ENCODE measurements around the gene PCDHA5.
"Not testable (repeated sequence)": the region's sequence is repeated elsewhere in the genome, so short reads cannot be mapped to it uniquely, and the experiment has no call there.

The PCDHA5 gene

GRCh38 chr5:140795259-140795641 lies 26.2 kb upstream of the PCDHA5 start (continued):
- TF ChIP-seq, protein P1, sequence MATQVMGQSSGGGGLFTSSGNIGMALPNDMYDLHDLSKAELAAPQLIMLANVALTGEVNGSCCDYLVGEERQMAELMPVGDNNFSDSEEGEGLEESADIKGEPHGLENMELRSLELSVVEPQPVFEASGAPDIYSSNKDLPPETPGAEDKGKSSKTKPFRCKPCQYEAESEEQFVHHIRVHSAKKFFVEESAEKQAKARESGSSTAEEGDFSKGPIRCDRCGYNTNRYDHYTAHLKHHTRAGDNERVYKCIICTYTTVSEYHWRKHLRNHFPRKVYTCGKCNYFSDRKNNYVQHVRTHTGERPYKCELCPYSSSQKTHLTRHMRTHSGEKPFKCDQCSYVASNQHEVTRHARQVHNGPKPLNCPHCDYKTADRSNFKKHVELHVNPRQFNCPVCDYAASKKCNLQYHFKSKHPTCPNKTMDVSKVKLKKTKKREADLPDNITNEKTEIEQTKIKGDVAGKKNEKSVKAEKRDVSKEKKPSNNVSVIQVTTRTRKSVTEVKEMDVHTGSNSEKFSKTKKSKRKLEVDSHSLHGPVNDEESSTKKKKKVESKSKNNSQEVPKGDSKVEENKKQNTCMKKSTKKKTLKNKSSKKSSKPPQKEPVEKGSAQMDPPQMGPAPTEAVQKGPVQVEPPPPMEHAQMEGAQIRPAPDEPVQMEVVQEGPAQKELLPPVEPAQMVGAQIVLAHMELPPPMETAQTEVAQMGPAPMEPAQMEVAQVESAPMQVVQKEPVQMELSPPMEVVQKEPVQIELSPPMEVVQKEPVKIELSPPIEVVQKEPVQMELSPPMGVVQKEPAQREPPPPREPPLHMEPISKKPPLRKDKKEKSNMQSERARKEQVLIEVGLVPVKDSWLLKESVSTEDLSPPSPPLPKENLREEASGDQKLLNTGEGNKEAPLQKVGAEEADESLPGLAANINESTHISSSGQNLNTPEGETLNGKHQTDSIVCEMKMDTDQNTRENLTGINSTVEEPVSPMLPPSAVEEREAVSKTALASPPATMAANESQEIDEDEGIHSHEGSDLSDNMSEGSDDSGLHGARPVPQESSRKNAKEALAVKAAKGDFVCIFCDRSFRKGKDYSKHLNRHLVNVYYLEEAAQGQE (tag by site-specific recombination; IDR thresholded peaks at IDR 0.05): no peak
- TF ChIP-seq, protein P2, sequence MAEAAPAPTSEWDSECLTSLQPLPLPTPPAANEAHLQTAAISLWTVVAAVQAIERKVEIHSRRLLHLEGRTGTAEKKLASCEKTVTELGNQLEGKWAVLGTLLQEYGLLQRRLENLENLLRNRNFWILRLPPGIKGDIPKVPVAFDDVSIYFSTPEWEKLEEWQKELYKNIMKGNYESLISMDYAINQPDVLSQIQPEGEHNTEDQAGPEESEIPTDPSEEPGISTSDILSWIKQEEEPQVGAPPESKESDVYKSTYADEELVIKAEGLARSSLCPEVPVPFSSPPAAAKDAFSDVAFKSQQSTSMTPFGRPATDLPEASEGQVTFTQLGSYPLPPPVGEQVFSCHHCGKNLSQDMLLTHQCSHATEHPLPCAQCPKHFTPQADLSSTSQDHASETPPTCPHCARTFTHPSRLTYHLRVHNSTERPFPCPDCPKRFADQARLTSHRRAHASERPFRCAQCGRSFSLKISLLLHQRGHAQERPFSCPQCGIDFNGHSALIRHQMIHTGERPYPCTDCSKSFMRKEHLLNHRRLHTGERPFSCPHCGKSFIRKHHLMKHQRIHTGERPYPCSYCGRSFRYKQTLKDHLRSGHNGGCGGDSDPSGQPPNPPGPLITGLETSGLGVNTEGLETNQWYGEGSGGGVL (tag by site-specific recombination; IDR thresholded peaks at IDR 0.05): no peak
- TF ChIP-seq ZNF280C (tag by site-specific recombination; IDR thresholded peaks at IDR 0.05) (no peak), ZBTB48 (tag by site-specific recombination; IDR thresholded peaks at IDR 0.05) (no peak), ZNF292 (tag by site-specific recombination; IDR thresholded peaks at IDR 0.05; ENCODE audit: borderline replicate concordance, low read depth) (no peak), ZNF544 (tag by site-specific recombination; IDR thresholded peaks at IDR 0.05) (no peak)
- TF ChIP-seq, protein P3, sequence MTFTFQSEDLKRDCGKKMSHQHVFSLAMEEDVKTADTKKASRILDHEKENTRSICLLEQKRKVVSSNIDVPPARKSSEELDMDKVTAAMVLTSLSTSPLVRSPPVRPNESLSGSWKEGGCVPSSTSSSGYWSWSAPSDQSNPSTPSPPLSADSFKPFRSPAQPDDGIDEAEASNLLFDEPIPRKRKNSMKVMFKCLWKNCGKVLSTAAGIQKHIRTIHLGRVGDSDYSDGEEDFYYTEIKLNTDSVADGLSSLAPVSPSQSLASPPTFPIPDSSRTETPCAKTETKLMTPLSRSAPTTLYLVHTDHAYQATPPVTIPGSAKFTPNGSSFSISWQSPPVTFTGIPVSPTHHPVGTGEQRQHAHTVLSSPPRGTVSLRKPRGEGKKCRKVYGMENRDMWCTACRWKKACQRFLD (tag by site-specific recombination; IDR thresholded peaks at IDR 0.05): no peak

GRCh38 chr5:140796072-140796717 lies 25.2 kb upstream of the PCDHA5 start:
- H3K27ac ChIP-seq (ENCODE audit: extremely low read depth, low read depth, low read length); H3K36me3 ChIP-seq (ENCODE audit: control insufficient read depth in 2 of 2, insufficient read depth in 1 of 2, low read length in 2 of 2); POLR2A ChIA-PET; H3K4me1 ChIP-seq (ENCODE audit: control insufficient read depth, insufficient read depth, low read length); H3K9me3 ChIP-seq (ENCODE audit: control insufficient read depth, insufficient read depth, low read depth, low read length); H3K4me3 ChIP-seq (ENCODE audit: low read depth, low read length): not testable (repeated sequence)
- TF ChIP-seq, protein P1 (tag by site-specific recombination; IDR thresholded peaks at IDR 0.05): peak; percentile 52; the same call in 1 of the 2 replicates
- CTCF ChIA-PET: interaction anchor here (1.0 to 1.9 kb wide), 2 partner anchors 10 to 11 kb away, joined by 4 to 6 read pairs; partner anchors contain the start of genes PCDHA1 and PCDHA4

GRCh38 chr5:140796718-140797095 lies 24.7 kb upstream of the PCDHA5 start:
- CTCF ChIA-PET: no interaction called here
- Histone ChIP-seq H3K36me3 (ENCODE audit: control insufficient read depth in 2 of 2, insufficient read depth in 1 of 2, low read length in 2 of 2) (no peaks in the 10 kb centered on the region), H3K9me3 (ENCODE audit: control insufficient read depth, insufficient read depth, low read depth, low read length) (no peaks in the 10 kb centered on the region), H3K4me3 (ENCODE audit: low read depth, low read length) (no peak overlapping the region), H3K27ac (ENCODE audit: extremely low read depth, low read depth, low read length) (no peak overlapping the region), H3K4me1 (ENCODE audit: control insufficient read depth, insufficient read depth, low read length) (no peaks in the 10 kb centered on the region)
- TF ChIP-seq ZNF747 (tag by site-specific recombination; IDR thresholded peaks at IDR 0.05) (no peak), ZFP41 (tag by site-specific recombination; IDR thresholded peaks at IDR 0.05; ENCODE audit: borderline replicate concordance) (no peak), GFI1B (tag by site-specific recombination; IDR thresholded peaks at IDR 0.05) (no peak), ZNF292 (tag by site-specific recombination; IDR thresholded peaks at IDR 0.05; ENCODE audit: borderline replicate concordance, low read depth) (no peak), ZSCAN5A (tag by site-specific recombination; IDR thresholded peaks at IDR 0.05) (no peak), ZNF530 (tag by site-specific recombination; IDR thresholded peaks at IDR 0.05; ENCODE audit: low read depth) (no peak)
- POLR2A ChIA-PET: no interaction called here
